GM19372 (cell line): ENCODE measurements around the gene PCNP.
"Not testable (repeated sequence)": the region's sequence is repeated elsewhere in the genome, so short reads cannot be mapped to it uniquely, and the experiment has no call there.

ENCODE experiments used
- ATAC-seq: cut with Tn5 transposase; IDR thresholded peaks from one replicate; pipeline ENCODE4 v1.9.1; 2021; ENCODE audit warnings: mild to moderate bottlenecking, low read depth, moderate library complexity; ENCODE audit not compliant: unreplicated experiment

The PCNP gene

GRCh38 chr3:101573449-101574387, at the start of gene PCNP:
Gene PCNP (plus strand): TSS chr3:101574180. CDS start chr3:101574216, 36 bp downstream.
- ATAC-seq, result peak; percentile 83

- ATAC-seq, result no peak
Measured at GRCh38 chr3:101527441-101527840, 46.5 kb upstream of the PCNP start.

- no peak for ATAC-seq
Measured at GRCh38 chr3:101527906-101528305, 46.1 kb upstream of the PCNP start.

- no peak for ATAC-seq
Measured at GRCh38 chr3:101529816-101530685, 43.9 kb upstream of the PCNP start.

- no peak for ATAC-seq
Measured at GRCh38 chr3:101530686-101531047, 43.3 kb upstream of the PCNP start.

- ATAC-seq, result no peak
Measured at GRCh38 chr3:101531473-101532086, 42.4 kb upstream of the PCNP start.

GRCh38 chr3:101532783-101533602, 41.0 kb upstream of the PCNP start:
- no peak for ATAC-seq

- no peak for ATAC-seq
Measured at GRCh38 chr3:101533603-101533968, 40.4 kb upstream of the PCNP start.

- no peak for ATAC-seq
Measured at GRCh38 chr3:101535221-101535620, 38.8 kb upstream of the PCNP start.

GRCh38 chr3:101536266-101536665, 37.7 kb upstream of the PCNP start:
- no peak for ATAC-seq

- ATAC-seq, result not testable (repeated sequence)
Measured at GRCh38 chr3:101536955-101537354, 37.0 kb upstream of the PCNP start.

GRCh38 chr3:101542957-101543356, 31.0 kb upstream of the PCNP start:
- no peak for ATAC-seq

GRCh38 chr3:101544161-101544850, 29.7 kb upstream of the PCNP start:
- no peak for ATAC-seq

GRCh38 chr3:101548527-101549105, 25.4 kb upstream of the PCNP start:
- no peak for ATAC-seq

GRCh38 chr3:101549473-101549872, 24.5 kb upstream of the PCNP start:
- no peak for ATAC-seq

GRCh38 chr3:101551359-101552081, 22.5 kb upstream of the PCNP start:
- not testable (repeated sequence) for ATAC-seq

GRCh38 chr3:101553381-101553780, 20.6 kb upstream of the PCNP start:
- not testable (repeated sequence) for ATAC-seq

- no peak for ATAC-seq
Measured at GRCh38 chr3:101556064-101556463, 17.9 kb upstream of the PCNP start.
